GM19438 (cell line): Measurements from ENCODE around the gene DYNLRB1.

Experiments
- ATAC-seq: cut with Tn5 transposase; IDR thresholded peaks from one replicate; pipeline ENCODE4 v1.9.1; 2021; ENCODE audit warnings: low read depth; ENCODE audit not compliant: unreplicated experiment

Gene DYNLRB1

GRCh38 chr20:34532320-34532719 is 16.1 kb downstream of the DYNLRB1 start:
- no peak for ATAC-seq

- ATAC-seq: no peak
These were observed 16.5 kb downstream of the DYNLRB1 start for GRCh38 chr20:34532756-34533155.

GRCh38 chr20:34534391-34535165 is 18.4 kb downstream of the DYNLRB1 start:
- no peak for ATAC-seq

GRCh38 chr20:34535301-34535840 is 19.1 kb downstream of the DYNLRB1 start:
- ATAC-seq: no peak

- ATAC-seq: no peak
These were observed 19.6 kb downstream of the DYNLRB1 start for GRCh38 chr20:34535857-34536256.

GRCh38 chr20:34536798-34537394 is 20.7 kb downstream of the DYNLRB1 start:
- no peak for ATAC-seq

GRCh38 chr20:34537651-34538050 is 21.4 kb downstream of the DYNLRB1 start:
- no peak for ATAC-seq

GRCh38 chr20:34538671-34539123 is 22.5 kb downstream of the DYNLRB1 start:
- ATAC-seq: no peak

GRCh38 chr20:34539756-34540155 is 23.5 kb downstream of the DYNLRB1 start:
- ATAC-seq: no peak

- no peak for ATAC-seq
These were observed 24.5 kb downstream of the DYNLRB1 start for GRCh38 chr20:34540596-34541263.

- no peak for ATAC-seq
These were observed 25.2 kb downstream of the DYNLRB1 start for GRCh38 chr20:34541264-34541901.

- ATAC-seq: no peak
These were observed 25.7 kb downstream of the DYNLRB1 start for GRCh38 chr20:34541917-34542316.

GRCh38 chr20:34542439-34542838 is 26.2 kb downstream of the DYNLRB1 start:
- ATAC-seq: no peak

GRCh38 chr20:34543463-34544056 is 27.3 kb downstream of the DYNLRB1 start:
- no peak for ATAC-seq

GRCh38 chr20:34544109-34544796 is 28.0 kb downstream of the DYNLRB1 start:
- ATAC-seq: no peak

- ATAC-seq: no peak
These were observed 30.5 kb downstream of the DYNLRB1 start for GRCh38 chr20:34546751-34547181.

- ATAC-seq: no peak
These were observed 31.8 kb downstream of the DYNLRB1 start for GRCh38 chr20:34547844-34548613.

- no peak for ATAC-seq
These were observed 33.2 kb downstream of the DYNLRB1 start for GRCh38 chr20:34549291-34549928.

GRCh38 chr20:34549929-34550305 is 33.7 kb downstream of the DYNLRB1 start:
- ATAC-seq: no peak
